Measurements from ENCODE around the gene ATP2C1.

Gene ATP2C1

DNA sequence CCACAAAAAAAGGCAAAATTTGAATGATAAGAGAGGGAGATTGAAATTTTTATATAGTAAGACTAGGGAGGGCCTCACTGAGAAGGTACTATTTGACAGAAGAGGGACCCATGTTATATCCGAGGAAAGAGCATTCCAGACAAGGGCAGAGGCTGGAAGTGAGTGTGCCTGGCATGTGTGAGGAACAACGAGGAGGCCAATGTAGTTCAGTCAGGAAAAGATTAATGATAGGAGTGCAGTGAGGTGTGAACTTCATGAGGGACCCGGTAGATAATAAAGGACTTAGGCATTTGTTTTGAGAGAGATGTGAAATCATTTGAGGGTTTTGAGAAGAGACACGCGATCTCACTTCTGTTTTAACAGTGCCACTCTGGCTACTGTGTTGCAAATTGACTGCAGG lies 96.4 kb downstream of the ATP2C1 start:
- Histone ChIP-seq H3K36me3 (peaks cover 10% of the 10 kb centered on the region), H3K4me1 (no peaks in the 10 kb centered on the region), H3K4me3 (ENCODE audit: low read depth, low read length) (no peak overlapping the region), H3K9me3 (no peaks in the 10 kb centered on the region), H3K27me3 (no peaks in the 10 kb centered on the region)
- no peak for DNase-seq
- no peak for TF ChIP-seq CTCF (IDR thresholded peaks at IDR 0.05; ENCODE audit: low read depth, low read length)

DNA sequence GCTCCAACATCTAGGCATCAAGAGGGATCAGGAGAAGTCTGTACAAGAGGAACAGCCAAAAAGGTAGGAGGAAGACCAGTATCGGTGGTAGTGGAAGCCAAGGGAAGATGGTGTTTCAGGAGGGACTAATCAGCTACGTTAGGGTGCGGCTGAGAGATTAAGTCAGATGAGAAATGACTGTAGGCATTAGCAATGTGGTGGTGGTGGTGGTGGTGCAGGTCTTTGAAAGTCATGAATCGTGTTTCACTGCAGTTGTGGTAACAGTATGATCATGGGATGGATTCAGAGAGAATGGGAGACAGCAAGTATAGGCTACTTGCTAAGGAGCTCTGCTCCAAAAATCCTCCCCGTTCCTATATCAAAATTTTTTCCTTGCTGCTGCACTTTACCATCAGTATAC lies 97.2 kb downstream of the ATP2C1 start:
- Histone ChIP-seq H3K4me3 (ENCODE audit: low read depth, low read length) (no peak overlapping the region), H3K27me3 (no peaks in the 10 kb centered on the region), H3K9me3 (no peaks in the 10 kb centered on the region), H3K36me3 (peaks cover 12% of the 10 kb centered on the region), H3K4me1 (no peaks in the 10 kb centered on the region)
- no peak for TF ChIP-seq CTCF (IDR thresholded peaks at IDR 0.05; ENCODE audit: low read depth, low read length)
- DNase-seq: no peak

GRCh38 chr3:130992344-130992743 lies 98.5 kb downstream of the ATP2C1 start:
- Histone ChIP-seq H3K4me1 (no peaks in the 10 kb centered on the region), H3K27me3 (no peaks in the 10 kb centered on the region), H3K4me3 (ENCODE audit: low read depth, low read length) (no peak overlapping the region), H3K36me3 (peaks cover 16% of the 10 kb centered on the region), H3K9me3 (no peaks in the 10 kb centered on the region)
- no peak for DNase-seq
- no peak for TF ChIP-seq CTCF (IDR thresholded peaks at IDR 0.05; ENCODE audit: low read depth, low read length)

DNA sequence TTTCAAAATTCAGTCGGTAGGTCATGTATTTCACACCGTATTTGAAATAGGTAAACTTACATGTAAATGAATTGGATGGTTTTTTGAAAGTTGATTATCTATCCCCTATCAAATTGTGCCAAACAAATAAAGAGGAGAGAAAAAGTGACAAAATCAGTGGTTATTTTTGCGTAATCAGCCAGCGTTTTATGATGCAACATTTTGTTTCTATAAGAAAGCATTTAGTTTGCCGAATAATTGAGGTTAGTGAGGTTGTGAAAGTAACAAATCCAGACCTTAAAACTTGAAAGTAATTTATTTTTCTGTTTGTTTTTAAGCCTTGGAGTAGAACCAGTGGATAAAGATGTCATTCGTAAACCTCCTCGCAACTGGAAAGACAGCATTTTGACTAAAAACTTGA lies 103.4 kb downstream of the ATP2C1 start:
- no peak for TF ChIP-seq CTCF (IDR thresholded peaks at IDR 0.05; ENCODE audit: low read depth, low read length)
- Histone ChIP-seq H3K9me3 (no peaks in the 10 kb centered on the region), H3K4me3 (ENCODE audit: low read depth, low read length) (no peak overlapping the region), H3K4me1 (no peaks in the 10 kb centered on the region), H3K27me3 (no peaks in the 10 kb centered on the region), H3K36me3 (peaks cover 26% of the 10 kb centered on the region)
- no peak for DNase-seq

GRCh38 chr3:131001071-131001470 lies 107.2 kb downstream of the ATP2C1 start:
- TF ChIP-seq CTCF (IDR thresholded peaks at IDR 0.05; ENCODE audit: low read depth, low read length): no peak
- Histone ChIP-seq H3K4me1 (no peaks in the 10 kb centered on the region), H3K9me3 (no peaks in the 10 kb centered on the region), H3K27me3 (no peaks in the 10 kb centered on the region), H3K4me3 (ENCODE audit: low read depth, low read length) (no peak overlapping the region), H3K36me3 (peaks cover 33% of the 10 kb centered on the region)
- no peak for DNase-seq

DNA sequence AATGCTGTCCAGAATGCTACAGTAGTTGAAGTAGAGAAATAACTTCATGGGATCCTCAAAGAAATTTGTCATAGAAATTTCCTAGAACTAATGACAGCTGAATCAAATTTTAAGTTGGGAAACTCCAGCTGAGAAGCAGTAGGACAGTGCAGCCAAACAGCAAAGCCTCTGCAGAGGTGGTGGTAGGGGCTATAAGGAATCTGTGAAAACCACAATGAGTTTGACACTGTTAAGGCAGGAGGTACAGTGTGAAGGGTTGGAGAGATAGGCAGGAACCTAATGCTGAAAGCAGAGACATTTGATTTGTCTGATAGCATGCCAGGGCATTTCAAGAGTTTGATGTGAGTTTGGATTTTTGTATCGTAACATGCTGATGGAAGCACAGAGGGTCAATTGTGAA lies 110.7 kb downstream of the ATP2C1 start:
- DNase-seq: no peak
- H3K36me3 ChIP-seq: peaks cover 22% of the 10 kb centered on the region
- no peak overlapping the region for H3K4me3 ChIP-seq (ENCODE audit: low read depth, low read length)
- no peaks in the 10 kb centered on the region for H3K9me3 ChIP-seq
- no peaks in the 10 kb centered on the region for H3K4me1 ChIP-seq
- no peaks in the 10 kb centered on the region for H3K27me3 ChIP-seq
- TF ChIP-seq CTCF (IDR thresholded peaks at IDR 0.05; ENCODE audit: low read depth, low read length): no peak

Measured in BE2C (cell line).